ENCODE results near the gene ULBP2.
"Not testable (repeated sequence)": the region's sequence is repeated elsewhere in the genome, so short reads cannot be mapped to it uniquely, and the experiment has no call there.

ULBP2 gene

GRCh38 chr6:149909701-149910470 is 31.9 kb upstream of the ULBP2 start:
- DNase-seq (ENCODE audit: low spot score) = no peak

- DNase-seq (ENCODE audit: low spot score) = no peak
Observed at GRCh38 chr6:149910721-149911151, 31.1 kb upstream of the ULBP2 start.

- DNase-seq (ENCODE audit: low spot score) = not testable (repeated sequence)
Observed at GRCh38 chr6:149912680-149913079, 29.1 kb upstream of the ULBP2 start.

- DNase-seq (ENCODE audit: low spot score) = no peak
Observed at GRCh38 chr6:149913085-149913484, 28.7 kb upstream of the ULBP2 start.

- DNase-seq (ENCODE audit: low spot score) = no peak
Observed at GRCh38 chr6:149913540-149914240, 28.1 kb upstream of the ULBP2 start.

GRCh38 chr6:149915970-149916865 is 25.6 kb upstream of the ULBP2 start:
- DNase-seq (ENCODE audit: low spot score) = no peak

GRCh38 chr6:149917679-149918078 is 24.1 kb upstream of the ULBP2 start:
- DNase-seq (ENCODE audit: low spot score) = no peak

- DNase-seq (ENCODE audit: low spot score) = no peak
Observed at GRCh38 chr6:149918151-149918905, 23.5 kb upstream of the ULBP2 start.

- not testable (repeated sequence) for DNase-seq (ENCODE audit: low spot score)
Observed at GRCh38 chr6:149919126-149919833, 22.5 kb upstream of the ULBP2 start.

GRCh38 chr6:149919834-149920225 is 22.0 kb upstream of the ULBP2 start:
- DNase-seq (ENCODE audit: low spot score) = no peak

- no peak for DNase-seq (ENCODE audit: low spot score)
Observed at GRCh38 chr6:149921361-149921760, 20.5 kb upstream of the ULBP2 start.

GRCh38 chr6:149922091-149922490 is 19.7 kb upstream of the ULBP2 start:
- DNase-seq (ENCODE audit: low spot score) = not testable (repeated sequence)

GRCh38 chr6:149922642-149923326 is 19.0 kb upstream of the ULBP2 start, which contains the start of gene RAET1G:
TSS of gene RAET1G (minus strand) at chr6:149923121. CDS start at chr6:149923010, 111 bp downstream.
- DNase-seq (ENCODE audit: low spot score) = peak; percentile 97

- DNase-seq (ENCODE audit: low spot score) = no peak
Observed at GRCh38 chr6:149923327-149923986, 18.4 kb upstream of the ULBP2 start.

- DNase-seq (ENCODE audit: low spot score) = no peak
Observed at GRCh38 chr6:149924206-149924932, 17.4 kb upstream of the ULBP2 start.

GRCh38 chr6:149924933-149925252 is 16.9 kb upstream of the ULBP2 start:
- DNase-seq (ENCODE audit: low spot score) = no peak

GRCh38 chr6:149925253-149925973 is 16.4 kb upstream of the ULBP2 start:
- peak; percentile 13 for DNase-seq (ENCODE audit: low spot score)

- peak; percentile 67 for DNase-seq (ENCODE audit: low spot score)
Observed at GRCh38 chr6:149925974-149926777, 15.6 kb upstream of the ULBP2 start.

All from AG08395 (cell line).